Duodenal mucosa (tissue), 2 donors: ENCODE results near the gene PALM.
"Not testable (repeated sequence)": the region's sequence is repeated elsewhere in the genome, so short reads cannot be mapped to it uniquely, and the experiment has no call there.

Experiments used
- H3K27ac ChIP-seq: one replicate; pipeline ENCODE4 v1.7.0; 2013; ENCODE audit warnings: low read depth, low read length
- H3K27me3 ChIP-seq, 2 donors: one replicate each; pipeline ENCODE4 v1.7.0; 2013; ENCODE audit warnings: low read length in 2 of 2, control low read depth in 1 of 2; ENCODE audit not compliant: insufficient read depth in 2 of 2, control insufficient read depth in 1 of 2
- H3K36me3 ChIP-seq, 2 donors: one replicate each; pipeline ENCODE4 v1.7.0; 2013; ENCODE audit warnings: low read length in 2 of 2, control low read depth in 1 of 2; ENCODE audit not compliant: insufficient read depth in 2 of 2, control insufficient read depth in 1 of 2
- H3K4me1 ChIP-seq, 2 donors: one replicate each; pipeline ENCODE4 v1.7.0; 2013; ENCODE audit warnings: low read length in 2 of 2, control low read depth in 1 of 2; ENCODE audit not compliant: insufficient read depth in 2 of 2, control insufficient read depth in 1 of 2
- H3K4me3 ChIP-seq, 2 donors: one replicate each; pipeline ENCODE4 v1.7.0; 2013; ENCODE audit warnings: low read length in 2 of 2, low read depth in 1 of 2
- H3K9ac ChIP-seq, 2 donors: one replicate each; pipeline ENCODE4 v1.7.0; 2013; ENCODE audit warnings: low read length in 2 of 2, low read depth in 1 of 2
- H3K9me3 ChIP-seq, 2 donors: one replicate each; pipeline ENCODE4 v1.7.0; 2013; ENCODE audit warnings: low read length in 2 of 2, control low read depth in 1 of 2; ENCODE audit not compliant: control insufficient read depth in 1 of 2

PALM gene

GRCh38 chr19:743168-743687, 34.5 kb downstream of the PALM start:
- Histone ChIP-seq H3K27ac (peak overlapping the region; percentile 69), H3K4me1 (peaks cover 35 to 36% of the 10 kb centered on the region in 2 donors), H3K9ac (peak overlapping the region; percentile 38 to 47), H3K36me3 (no peaks in the 10 kb centered on the region), H3K9me3 (no peaks in the 10 kb centered on the region), H3K4me3 (no peak overlapping the region), H3K27me3 (no peaks in the 10 kb centered on the region)

GRCh38 chr19:745138-745537, 36.4 kb downstream of the PALM start:
- H3K9ac ChIP-seq, H3K36me3 ChIP-seq, H3K4me3 ChIP-seq, H3K9me3 ChIP-seq, H3K27me3 ChIP-seq: not testable (repeated sequence)
- peaks cover 20 to 25% of the 10 kb centered on the region in 2 donors for H3K4me1 ChIP-seq
- H3K27ac ChIP-seq = peak overlapping the region; percentile 42

DNA sequence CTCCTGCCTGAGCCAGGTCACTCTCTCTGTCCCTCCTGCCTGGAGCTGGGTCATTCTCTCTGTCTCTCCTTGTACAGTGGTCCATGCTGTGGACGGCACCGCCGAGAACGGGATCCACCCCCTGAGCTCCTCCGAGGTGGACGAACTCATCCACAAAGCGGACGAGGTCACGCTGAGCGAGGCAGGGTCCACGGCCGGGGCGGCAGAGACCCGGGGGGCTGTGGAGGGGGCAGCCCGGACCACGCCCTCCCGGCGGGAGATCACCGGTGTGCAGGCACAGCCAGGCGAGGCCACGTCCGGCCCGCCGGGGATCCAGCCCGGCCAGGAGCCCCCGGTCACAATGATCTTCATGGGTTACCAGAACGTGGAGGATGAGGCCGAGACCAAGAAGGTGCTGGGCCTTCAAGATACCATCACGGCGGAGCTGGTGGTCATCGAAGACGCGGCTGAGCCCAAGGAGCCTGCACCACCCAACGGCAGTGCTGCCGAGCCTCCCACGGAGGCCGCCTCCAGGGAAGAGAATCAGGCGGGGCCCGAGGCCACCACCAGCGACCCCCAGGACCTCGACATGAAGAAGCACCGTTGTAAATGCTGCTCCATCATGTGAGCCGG, 37.6 kb downstream of the PALM start:
- no peaks in the 10 kb centered on the region for H3K9me3 ChIP-seq
- no peak overlapping the region for H3K9ac ChIP-seq
- H3K27ac ChIP-seq = no peak overlapping the region
- peaks cover 15 to 21% of the 10 kb centered on the region in 2 donors for H3K4me1 ChIP-seq
- H3K4me3 ChIP-seq = no peak overlapping the region
- H3K27me3 ChIP-seq = no peaks in the 10 kb centered on the region
- no peaks in the 10 kb centered on the region for H3K36me3 ChIP-seq

GRCh38 chr19:746956-747355, 38.2 kb downstream of the PALM start:
- no peak overlapping the region for H3K4me3 ChIP-seq
- no peaks in the 10 kb centered on the region for H3K9me3 ChIP-seq
- H3K9ac ChIP-seq = no peak overlapping the region
- peaks cover 15 to 21% of the 10 kb centered on the region in 2 donors for H3K4me1 ChIP-seq
- no peak overlapping the region for H3K27ac ChIP-seq
- no peaks in the 10 kb centered on the region for H3K27me3 ChIP-seq
- no peaks in the 10 kb centered on the region for H3K36me3 ChIP-seq

GRCh38 chr19:747432-748273, 38.9 kb downstream of the PALM start:
- peak overlapping the region; percentile 27 to 82 for H3K9ac ChIP-seq
- H3K27ac ChIP-seq = peak overlapping the region; percentile 77
- H3K4me3 ChIP-seq = peak overlapping the region; percentile 16 to 35
- no peaks in the 10 kb centered on the region for H3K27me3 ChIP-seq
- no peaks in the 10 kb centered on the region for H3K36me3 ChIP-seq
- H3K4me1 ChIP-seq = peaks cover 12 to 18% of the 10 kb centered on the region in 2 donors
- H3K9me3 ChIP-seq = no peaks in the 10 kb centered on the region

DNA sequence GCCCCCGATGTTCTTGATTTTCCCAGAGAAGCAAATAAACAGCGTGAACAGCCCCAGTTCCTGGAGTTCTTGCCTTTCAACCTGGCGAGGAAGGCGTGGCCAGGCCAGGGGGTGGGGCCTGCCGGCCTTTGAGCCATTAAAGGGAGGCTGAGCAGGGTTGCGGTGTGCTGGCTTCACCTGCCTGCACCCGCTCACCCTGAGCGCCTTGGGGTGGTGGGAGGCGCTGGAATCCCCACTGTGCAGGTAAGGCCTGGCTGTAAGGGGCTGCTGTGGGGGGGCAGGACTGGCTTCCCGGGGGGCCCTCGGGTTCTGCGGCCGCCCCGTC, 39.5 kb downstream of the PALM start:
- Histone ChIP-seq H3K27ac (peak overlapping the region; percentile 77), H3K9me3 (no peaks in the 10 kb centered on the region), H3K9ac (peak overlapping the region; percentile 69 to 82), H3K4me1 (peaks cover 12% of the 10 kb centered on the region in 2 donors), H3K4me3 (peak overlapping the region; percentile 68 to 70), H3K27me3 (no peaks in the 10 kb centered on the region), H3K36me3 (no peaks in the 10 kb centered on the region)

- peak overlapping the region; percentile 80 for H3K27ac ChIP-seq
- no peaks in the 10 kb centered on the region for H3K27me3 ChIP-seq
- no peaks in the 10 kb centered on the region for H3K36me3 ChIP-seq
- peak overlapping the region; percentile 68 to 70 for H3K4me3 ChIP-seq
- peak overlapping the region; percentile 77 to 82 for H3K9ac ChIP-seq
- peaks cover 6 to 17% of the 10 kb centered on the region in 2 donors for H3K4me1 ChIP-seq
- no peaks in the 10 kb centered on the region for H3K9me3 ChIP-seq
Observed at GRCh38 chr19:749811-750210, 41.1 kb downstream of the PALM start.

DNA sequence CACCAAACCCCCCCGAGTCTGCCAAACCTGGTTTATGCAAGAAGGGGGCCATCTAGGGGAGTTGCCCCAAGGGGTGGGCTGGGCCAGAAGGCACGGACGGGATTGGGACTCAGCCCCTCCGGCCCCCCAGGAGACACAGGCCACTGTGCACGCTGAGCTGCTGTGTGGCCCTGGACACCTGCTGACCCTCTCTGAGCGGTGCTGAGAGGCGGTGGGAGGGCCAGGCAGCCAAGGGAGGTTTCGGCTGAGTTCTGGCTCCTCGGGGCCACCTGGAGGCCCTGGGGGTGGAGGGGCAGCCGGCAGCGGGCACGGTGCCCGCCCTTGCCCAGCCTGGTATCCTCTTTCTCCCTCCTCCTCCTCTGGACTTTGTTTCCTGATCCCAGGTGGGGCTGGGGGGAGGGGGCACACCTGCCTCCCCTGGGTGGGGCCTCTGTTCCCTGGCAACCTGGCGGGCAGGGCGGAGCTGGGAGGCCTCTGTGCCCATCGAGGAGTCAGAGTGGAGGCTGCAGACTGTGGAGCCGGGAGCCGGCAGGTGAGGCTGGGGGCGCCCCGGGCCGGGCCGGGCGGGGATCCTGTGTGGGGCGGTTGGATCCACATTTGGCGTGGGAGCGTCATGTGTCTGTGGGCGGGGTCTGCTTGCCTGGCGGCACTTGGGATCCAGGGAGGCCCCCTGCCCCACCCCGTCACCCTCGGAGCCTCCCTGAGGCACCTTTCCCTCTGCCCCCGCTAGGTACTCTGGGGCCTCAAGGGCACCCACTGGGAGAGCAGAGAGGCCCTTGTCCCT, 42.1 kb downstream of the PALM start, which contains the start of gene MISP:
MISP (plus strand) TSS at position 473 of the 784 bp plus-strand sequence. CDS start 5,835 bp downstream, outside the sequence.
- H3K9ac ChIP-seq = peak within 1 kb of the TSS; percentile 79 to 94
- H3K27me3 ChIP-seq = no peaks in the 10 kb centered on the region
- H3K36me3 ChIP-seq = no peaks in the 10 kb centered on the region
- H3K4me1 ChIP-seq = peaks cover 0 to 24% of the 10 kb centered on the region in 2 donors
- H3K4me3 ChIP-seq = peak within 1 kb of the TSS; percentile 70 to 85
- peak within 1 kb of the TSS; percentile 97 for H3K27ac ChIP-seq
- H3K9me3 ChIP-seq = no peaks in the 10 kb centered on the region

DNA sequence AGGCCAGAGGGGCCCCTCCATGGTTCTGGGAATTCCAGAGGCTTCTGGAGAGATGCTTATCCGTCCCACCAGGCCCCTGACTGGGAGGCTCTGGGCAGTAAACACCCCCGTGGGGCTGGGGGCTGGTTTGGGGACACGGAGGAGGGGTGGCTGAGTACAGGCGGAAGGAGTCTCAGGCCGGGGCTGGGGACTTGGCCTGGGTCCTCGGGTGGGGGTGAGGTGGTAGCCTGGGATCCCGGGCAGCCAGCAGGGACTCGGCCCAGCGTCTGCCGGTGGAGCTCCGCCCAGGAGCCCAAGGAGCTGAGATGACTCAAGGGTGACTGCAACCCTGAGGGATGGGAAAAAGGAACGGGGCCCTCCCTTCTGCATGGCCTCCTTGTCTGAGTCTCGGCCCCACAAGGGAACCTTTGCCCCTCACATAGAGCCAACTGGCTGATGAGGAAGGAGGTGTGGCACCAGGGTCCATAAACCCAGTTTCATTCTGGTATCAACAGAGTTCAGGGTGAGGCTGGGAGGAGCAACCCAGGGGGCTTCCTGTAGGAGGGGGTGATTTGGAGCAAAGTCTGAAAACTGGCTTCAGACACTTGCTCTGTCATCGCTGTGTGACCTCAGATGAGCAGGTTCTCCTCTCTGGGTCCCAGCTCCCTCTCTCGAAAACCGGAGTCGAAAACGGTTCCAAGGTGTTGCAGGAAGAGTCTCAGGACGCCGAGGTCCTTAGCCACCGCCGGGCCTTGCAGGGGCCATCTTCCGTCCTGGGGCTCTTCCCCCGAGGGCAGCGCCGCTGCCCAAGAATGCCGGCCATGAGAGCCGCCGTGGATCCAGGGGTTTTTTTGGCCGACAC, 43.0 kb downstream of the PALM start:
- H3K27ac ChIP-seq = peak overlapping the region; percentile 97
- peak overlapping the region; percentile 79 to 94 for H3K9ac ChIP-seq
- peaks cover 2 to 3% of the 10 kb centered on the region in 2 donors for H3K36me3 ChIP-seq
- H3K4me3 ChIP-seq = peak overlapping the region; percentile 62 to 85
- no peaks in the 10 kb centered on the region for H3K27me3 ChIP-seq
- peaks cover 0 to 26% of the 10 kb centered on the region in 2 donors for H3K4me1 ChIP-seq
- H3K9me3 ChIP-seq = no peaks in the 10 kb centered on the region
